Activated gamma-delta T cell treated with anti-CD3 and anti-CD28 coated beads, Interleukin-2, amount 50 U/mL, for 16 hours (primary cell): ENCODE results near the gene CCDC88B.

Source experiments
- DNase-seq: peaks from one replicate; pipeline ENCODE4 v3.0.0-alpha.2; 2020; ENCODE audit warnings: low read depth

Gene CCDC88B

DNA sequence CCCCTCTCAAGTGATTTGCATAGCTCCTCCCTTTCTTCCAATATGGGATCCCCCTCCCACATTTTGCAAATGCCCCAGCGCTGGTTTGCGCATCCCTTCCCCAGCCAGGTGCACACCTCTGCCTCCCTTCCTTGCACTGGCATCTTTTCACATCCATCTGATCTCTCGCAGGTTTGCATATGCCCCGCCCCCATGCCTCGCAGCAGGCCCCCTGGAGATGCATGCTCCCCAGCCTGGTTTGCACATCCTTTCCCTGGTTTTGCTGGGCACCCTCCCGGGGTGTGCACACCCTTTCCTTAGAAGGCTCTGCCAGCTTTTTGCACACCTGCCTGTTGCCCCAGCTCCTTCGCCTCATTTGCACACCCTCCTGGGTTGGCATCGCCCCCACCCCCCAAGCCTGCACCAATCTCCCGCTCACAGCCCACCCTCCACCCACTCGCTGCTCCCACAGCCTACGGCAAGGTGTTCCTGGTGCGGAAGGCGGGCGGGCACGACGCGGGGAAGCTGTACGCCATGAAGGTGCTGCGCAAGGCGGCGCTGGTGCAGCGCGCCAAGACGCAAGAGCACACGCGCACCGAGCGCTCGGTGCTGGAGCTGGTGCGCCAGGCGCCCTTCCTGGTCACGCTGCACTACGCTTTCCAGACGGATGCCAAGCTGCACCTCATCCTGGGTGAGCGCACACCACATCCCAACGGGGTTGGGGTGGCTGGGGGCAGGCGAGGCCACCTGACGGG, 19.9 kb downstream of the CCDC88B start:
- no peak for DNase-seq

GRCh38 chr11:64360448-64360921, 20.5 kb downstream of the CCDC88B start:
- DNase-seq, result no peak

DNA sequence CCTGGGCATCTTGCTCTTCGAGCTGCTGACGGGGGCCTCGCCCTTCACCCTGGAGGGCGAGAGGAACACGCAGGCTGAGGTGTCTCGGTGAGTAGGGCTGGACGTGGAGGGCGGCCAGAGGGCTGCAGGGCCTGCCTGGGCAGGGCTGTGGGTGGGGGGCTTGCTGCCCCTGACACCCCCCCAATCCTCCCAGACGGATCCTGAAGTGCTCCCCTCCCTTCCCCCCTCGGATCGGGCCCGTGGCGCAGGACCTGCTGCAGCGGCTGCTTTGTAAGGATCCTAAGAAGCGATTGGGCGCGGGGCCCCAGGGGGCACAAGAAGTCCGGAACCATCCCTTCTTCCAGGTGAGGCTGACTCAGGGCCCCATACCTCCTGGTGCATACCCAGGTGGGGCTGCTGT, 21.7 kb downstream of the CCDC88B start:
- no peak for DNase-seq

GRCh38 chr11:64362339-64362738, 22.3 kb downstream of the CCDC88B start:
- no peak for DNase-seq

- DNase-seq, result no peak
Measured at GRCh38 chr11:64364435-64364834, 24.4 kb downstream of the CCDC88B start.

DNA sequence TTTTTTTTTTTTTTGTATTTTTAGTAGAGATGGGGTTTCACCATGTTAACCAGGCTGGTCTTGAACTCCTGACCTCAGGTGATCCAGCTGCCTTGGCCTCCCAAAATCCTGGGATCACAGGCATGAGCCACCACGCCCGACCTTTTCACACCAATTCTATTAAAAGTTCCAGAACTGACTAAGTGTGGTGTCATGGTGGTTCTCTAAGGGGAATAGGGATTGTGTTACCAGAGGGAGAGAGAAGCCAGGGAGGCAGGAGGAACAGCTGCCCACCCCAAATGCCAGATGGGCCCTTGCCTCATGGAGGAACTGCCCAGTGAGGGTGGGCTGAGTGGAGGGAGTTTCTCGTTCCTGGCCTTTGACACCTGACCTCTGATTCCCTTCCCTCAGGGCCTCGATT, 24.9 kb downstream of the CCDC88B start:
- DNase-seq, result no peak

GRCh38 chr11:64366751-64367150, 26.7 kb downstream of the CCDC88B start:
- no peak for DNase-seq

GRCh38 chr11:64367931-64368672, 28.1 kb downstream of the CCDC88B start:
- DNase-seq, result no peak

- DNase-seq, result no peak
Measured at GRCh38 chr11:64368673-64369074, 28.7 kb downstream of the CCDC88B start.

GRCh38 chr11:64369440-64370421, 29.7 kb downstream of the CCDC88B start:
- no peak for DNase-seq

- no peak for DNase-seq
Measured at GRCh38 chr11:64371201-64371600, 31.2 kb downstream of the CCDC88B start.

DNA sequence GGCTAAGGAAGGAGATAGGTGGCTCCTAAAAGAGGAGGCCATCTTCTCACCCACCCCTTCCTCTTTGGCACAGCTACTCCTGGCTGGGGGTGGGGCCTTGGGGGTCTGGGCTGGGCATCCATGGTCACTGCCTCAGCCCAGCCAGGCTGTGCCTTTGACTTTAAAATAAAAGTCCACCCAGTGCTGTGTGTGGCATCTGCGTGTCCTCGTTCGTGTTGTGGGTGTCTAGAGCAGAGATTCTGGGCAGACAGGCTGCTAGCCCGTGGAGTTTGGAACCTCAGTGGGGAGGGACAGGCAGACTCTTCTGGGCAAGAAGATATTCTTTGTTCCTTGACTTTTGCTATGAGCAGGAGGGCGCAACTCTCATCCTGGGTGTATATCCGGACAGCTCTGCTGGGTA, 32.0 kb downstream of the CCDC88B start:
- no peak for DNase-seq

DNA sequence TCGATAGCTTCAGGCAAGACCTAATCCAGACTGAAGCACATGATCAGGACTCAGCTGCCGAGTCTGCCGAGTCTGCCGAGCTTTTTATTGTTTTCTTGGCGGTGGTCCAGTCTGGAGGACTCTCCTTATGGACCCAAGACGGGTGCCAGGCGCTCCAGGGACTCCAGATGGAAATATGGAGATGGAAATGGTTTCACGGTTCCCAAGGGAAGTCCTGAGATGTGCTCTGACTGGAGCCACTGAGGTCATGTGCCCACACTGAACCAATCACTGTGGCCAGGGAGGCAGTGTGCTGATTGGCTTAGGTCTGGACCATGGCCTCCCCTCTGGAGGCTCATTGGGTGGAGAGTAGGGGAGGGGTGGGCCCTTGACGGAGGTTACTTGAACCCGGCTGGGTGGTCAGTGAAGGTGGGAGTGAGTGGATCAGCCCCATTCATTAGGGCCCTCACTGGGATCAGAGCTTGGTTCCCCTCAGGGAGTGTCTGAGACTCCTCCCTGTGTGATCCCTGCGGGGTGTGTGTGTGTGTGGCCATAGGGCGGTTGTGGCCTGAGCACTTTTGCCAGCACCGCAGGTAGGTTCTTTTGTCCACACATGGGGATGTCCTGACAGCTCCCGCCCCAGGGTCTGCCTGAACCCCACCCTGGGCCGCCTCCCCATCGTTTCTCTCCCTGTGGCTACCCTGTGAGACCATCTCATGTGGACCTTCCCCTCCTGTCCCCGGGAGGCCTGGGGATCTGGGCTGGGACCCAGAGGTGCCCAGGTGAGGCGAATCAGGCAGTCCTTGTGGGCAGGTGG, 33.0 kb downstream of the CCDC88B start:
- no peak for DNase-seq

DNA sequence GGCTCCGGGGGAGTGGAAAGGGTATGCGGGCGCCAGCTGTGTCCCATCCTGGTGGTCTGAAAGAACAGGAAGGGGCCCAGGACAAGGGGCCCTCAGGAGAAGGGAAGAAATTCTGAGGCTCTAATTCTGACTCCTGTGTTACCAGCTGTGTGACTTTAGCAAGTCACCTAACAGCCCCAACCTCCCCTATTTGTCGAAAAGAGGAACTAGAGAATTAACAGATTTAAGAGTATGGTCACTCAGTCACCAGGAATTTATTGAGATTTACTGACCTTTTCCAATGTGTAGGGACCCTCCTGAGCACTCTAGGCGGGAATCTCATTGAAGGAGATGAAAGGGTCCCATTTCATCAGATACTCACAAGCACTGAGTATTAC, 33.6 kb downstream of the CCDC88B start:
- no peak for DNase-seq

- DNase-seq, result no peak
Measured at GRCh38 chr11:64376071-64376470, 36.1 kb downstream of the CCDC88B start.

- DNase-seq, result no peak
Measured at GRCh38 chr11:64378335-64378880, 38.4 kb downstream of the CCDC88B start.

DNA sequence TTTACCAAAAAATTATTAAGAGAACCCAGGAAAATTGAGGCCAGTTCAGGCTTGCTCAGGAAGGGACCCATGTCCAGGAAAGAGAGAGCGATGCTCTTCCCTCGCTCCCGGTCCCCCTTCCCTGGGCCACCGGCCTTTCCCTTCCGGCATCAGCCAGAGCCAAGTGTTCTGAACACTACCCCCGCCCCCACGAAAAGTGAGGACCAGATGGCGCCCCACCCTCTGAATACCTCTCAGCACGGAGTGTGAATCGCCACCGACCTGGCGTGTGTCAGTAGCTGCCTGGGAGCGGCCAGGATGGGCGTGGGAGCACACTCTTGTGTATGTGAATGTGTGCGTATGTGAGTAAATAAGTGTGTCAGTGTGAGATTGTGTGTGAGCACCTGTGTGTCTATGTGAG, 39.2 kb downstream of the CCDC88B start:
- DNase-seq, result no peak

GRCh38 chr11:64379817-64380709, 40.1 kb downstream of the CCDC88B start:
- no peak for DNase-seq

DNA sequence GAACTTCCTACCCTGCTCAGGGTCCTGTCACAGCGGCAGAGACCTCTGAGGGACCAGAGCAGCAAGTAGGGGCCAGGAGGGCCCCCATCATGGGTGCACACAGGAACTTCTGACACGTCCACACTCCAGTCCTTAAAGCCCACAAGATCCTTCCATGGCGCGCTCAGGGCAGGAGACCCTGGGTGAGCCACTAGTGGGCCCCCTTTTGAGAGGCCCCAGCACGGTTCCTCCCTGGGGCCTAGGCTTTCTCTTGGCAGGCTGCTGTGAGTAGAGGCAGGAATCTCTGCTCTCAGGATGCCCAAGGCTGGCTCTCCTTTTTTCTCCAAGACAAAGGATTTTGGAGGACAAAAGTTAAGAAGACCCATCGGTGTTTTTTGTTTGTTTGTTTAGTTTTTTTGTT, 41.3 kb downstream of the CCDC88B start:
- DNase-seq, result no peak

GRCh38 chr11:64382047-64382446, 42.0 kb downstream of the CCDC88B start:
- DNase-seq, result no peak
